Type B pancreatic cell (in vitro differentiated cells): ENCODE measurements around the gene ZMYND11. TPM values are rescaled to one million over a fixed set of nuclear protein-coding genes. Genes with fewer than 3 reads are reported as not detected.
"Not testable (repeated sequence)": the region's sequence is repeated elsewhere in the genome, so short reads cannot be mapped to it uniquely, and the experiment has no call there.

Experiments
- DNase-seq: peaks from one replicate; pipeline ENCODE4 v3.0.0; 2021; ENCODE audit warnings: mixed read lengths; ENCODE audit not compliant: unreplicated experiment; ENCODE audit errors: extremely low spot score
- H3K27ac Mint-ChIP-seq: 2 replicates; pipeline ENCODE4 v1.8.0; 2021; ENCODE audit warnings: mild to moderate bottlenecking, mixed read lengths
- H3K27me3 Mint-ChIP-seq: 2 replicates; pipeline ENCODE4 v1.8.0; 2021; ENCODE audit warnings: mixed read lengths
- H3K36me3 Mint-ChIP-seq: 2 replicates; pipeline ENCODE4 v1.8.0; 2021; ENCODE audit warnings: mixed read lengths
- H3K4me1 Mint-ChIP-seq: one replicate; pipeline ENCODE4 v1.8.0; 2021; ENCODE audit warnings: mixed read lengths; ENCODE audit not compliant: unreplicated experiment
- H3K4me3 Mint-ChIP-seq: 2 replicates; pipeline ENCODE4 v1.8.0; 2021; ENCODE audit warnings: mild to moderate bottlenecking, mixed read lengths
- H3K9me3 Mint-ChIP-seq: 2 replicates; pipeline ENCODE4 v1.8.0; 2021; ENCODE audit warnings: mixed read lengths
- CTCF ChIP-seq: fragments of 200-600 bp; sonication (generic); conservative IDR thresholded peaks from 2 replicates; pipeline ENCODE4 v1.5.0; 2021; ENCODE audit warnings: antibody characterized with exemption, mild to moderate bottlenecking
- total RNA-seq: library from RNA; stranded (reverse); gene quantifications from 2 replicates; pipeline ENCODE4 v1.2.1, GENCODE V29; 2021; ENCODE audit warnings: low replicate concordance

The ZMYND11 gene
- total RNA-seq, 1 donor from 2014 or later, result 58.7 TPM

GRCh38 chr10:293636-294035 lies 158.4 kb downstream of the ZMYND11 start:
- TF ChIP-seq CTCF, result no peak
- Mint-ChIP-seq H3K4me1 (no peaks in the 10 kb centered on the region), H3K9me3 (peaks cover 3% of the 10 kb centered on the region), H3K36me3 (peaks cover 12% of the 10 kb centered on the region), H3K27me3 (no peaks in the 10 kb centered on the region), H3K4me3 (no peak overlapping the region), H3K27ac (no peak overlapping the region)
- DNase-seq, result no peak

- TF ChIP-seq CTCF, result no peak
- H3K27me3 Mint-ChIP-seq, result no peaks in the 10 kb centered on the region
- peaks cover 27% of the 10 kb centered on the region for H3K36me3 Mint-ChIP-seq
- no peak overlapping the region for H3K27ac Mint-ChIP-seq
- peaks cover 3% of the 10 kb centered on the region for H3K9me3 Mint-ChIP-seq
- H3K4me1 Mint-ChIP-seq, result no peaks in the 10 kb centered on the region
- no peak overlapping the region for H3K4me3 Mint-ChIP-seq
- DNase-seq, result no peak
Observed at GRCh38 chr10:297567-297966, 162.3 kb downstream of the ZMYND11 start.

- Mint-ChIP-seq H3K27ac (no peak overlapping the region), H3K4me3 (no peak overlapping the region), H3K4me1 (no peaks in the 10 kb centered on the region), H3K27me3 (no peaks in the 10 kb centered on the region), H3K36me3 (peaks cover 24% of the 10 kb centered on the region), H3K9me3 (peaks cover 3% of the 10 kb centered on the region)
- no peak for TF ChIP-seq CTCF
- DNase-seq, result no peak
Observed at GRCh38 chr10:298033-298432, 162.8 kb downstream of the ZMYND11 start.

GRCh38 chr10:299512-299911 lies 164.3 kb downstream of the ZMYND11 start:
- H3K36me3 Mint-ChIP-seq, result peaks cover 27% of the 10 kb centered on the region
- H3K27ac Mint-ChIP-seq, result no peak overlapping the region
- H3K4me3 Mint-ChIP-seq, result no peak overlapping the region
- peaks cover 3% of the 10 kb centered on the region for H3K9me3 Mint-ChIP-seq
- no peak for DNase-seq
- no peaks in the 10 kb centered on the region for H3K4me1 Mint-ChIP-seq
- no peak for TF ChIP-seq CTCF
- H3K27me3 Mint-ChIP-seq, result no peaks in the 10 kb centered on the region

- Mint-ChIP-seq H3K4me1 (no peaks in the 10 kb centered on the region), H3K4me3 (no peak overlapping the region), H3K27ac (no peak overlapping the region), H3K36me3 (peaks cover 27% of the 10 kb centered on the region), H3K9me3 (peaks cover 3% of the 10 kb centered on the region), H3K27me3 (no peaks in the 10 kb centered on the region)
- TF ChIP-seq CTCF, result no peak
- DNase-seq, result no peak
Observed at GRCh38 chr10:299969-300368, 164.7 kb downstream of the ZMYND11 start.

GRCh38 chr10:300580-300979 lies 165.3 kb downstream of the ZMYND11 start:
- not testable (repeated sequence) for DNase-seq, H3K27ac Mint-ChIP-seq, H3K27me3 Mint-ChIP-seq, H3K9me3 Mint-ChIP-seq, H3K4me1 Mint-ChIP-seq, H3K4me3 Mint-ChIP-seq
- peaks cover 27% of the 10 kb centered on the region for H3K36me3 Mint-ChIP-seq
